Measurements from ENCODE around the gene CHRM4.

DNA sequence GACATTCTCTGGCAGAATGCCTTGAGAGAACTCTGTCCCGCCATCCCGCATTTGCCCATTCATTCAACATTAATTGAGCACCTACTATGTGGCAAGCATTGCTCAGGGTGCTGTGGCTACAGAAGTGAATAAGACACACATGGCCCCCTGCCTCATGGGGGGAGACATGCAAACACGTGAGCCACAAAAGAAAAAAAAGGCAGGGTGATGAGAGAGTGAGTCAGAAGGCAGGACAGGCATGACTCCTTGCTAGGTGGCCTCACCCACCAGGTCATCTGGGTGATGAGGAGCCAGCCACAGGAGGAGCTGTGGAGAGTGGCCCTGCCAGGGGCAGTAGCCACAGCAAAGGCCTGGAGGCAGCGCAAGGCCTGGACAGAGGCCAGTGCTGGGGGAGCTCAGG is 4.9 kb downstream of the CHRM4 start:
- no peak for TF ChIP-seq POLR2A (IDR thresholded peaks at IDR 0.05)
- TF ChIP-seq, protein P1, sequence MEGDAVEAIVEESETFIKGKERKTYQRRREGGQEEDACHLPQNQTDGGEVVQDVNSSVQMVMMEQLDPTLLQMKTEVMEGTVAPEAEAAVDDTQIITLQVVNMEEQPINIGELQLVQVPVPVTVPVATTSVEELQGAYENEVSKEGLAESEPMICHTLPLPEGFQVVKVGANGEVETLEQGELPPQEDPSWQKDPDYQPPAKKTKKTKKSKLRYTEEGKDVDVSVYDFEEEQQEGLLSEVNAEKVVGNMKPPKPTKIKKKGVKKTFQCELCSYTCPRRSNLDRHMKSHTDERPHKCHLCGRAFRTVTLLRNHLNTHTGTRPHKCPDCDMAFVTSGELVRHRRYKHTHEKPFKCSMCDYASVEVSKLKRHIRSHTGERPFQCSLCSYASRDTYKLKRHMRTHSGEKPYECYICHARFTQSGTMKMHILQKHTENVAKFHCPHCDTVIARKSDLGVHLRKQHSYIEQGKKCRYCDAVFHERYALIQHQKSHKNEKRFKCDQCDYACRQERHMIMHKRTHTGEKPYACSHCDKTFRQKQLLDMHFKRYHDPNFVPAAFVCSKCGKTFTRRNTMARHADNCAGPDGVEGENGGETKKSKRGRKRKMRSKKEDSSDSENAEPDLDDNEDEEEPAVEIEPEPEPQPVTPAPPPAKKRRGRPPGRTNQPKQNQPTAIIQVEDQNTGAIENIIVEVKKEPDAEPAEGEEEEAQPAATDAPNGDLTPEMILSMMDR (IDR thresholded peaks at IDR 0.05) = no peak

All from body of pancreas (tissue), 4 donors.